ENCODE measurements around the gene ZNF827.

- no peak for TF ChIP-seq CTCF (IDR thresholded peaks at IDR 0.05; ENCODE audit: low read depth, low read length, poor library complexity, severe bottlenecking)
- TF ChIP-seq EZH2phosphoT487 (IDR thresholded peaks at IDR 0.05; ENCODE audit: borderline replicate concordance, low read length) = no peak
These were observed 162.4 kb downstream of the ZNF827 start for GRCh38 chr4:145776208-145776607.
